ENCODE results near the gene FOXK2. TPM values are rescaled to one million over a fixed set of nuclear protein-coding genes. Genes with fewer than 3 reads are reported as not detected.

Gene FOXK2
- total and polyA plus RNA-seq, 2 of the 8 experiments (the other 6 are each of a cell fraction or from before 2014, with no cell fraction given) = 34.7 to 64.9 TPM

DNA sequence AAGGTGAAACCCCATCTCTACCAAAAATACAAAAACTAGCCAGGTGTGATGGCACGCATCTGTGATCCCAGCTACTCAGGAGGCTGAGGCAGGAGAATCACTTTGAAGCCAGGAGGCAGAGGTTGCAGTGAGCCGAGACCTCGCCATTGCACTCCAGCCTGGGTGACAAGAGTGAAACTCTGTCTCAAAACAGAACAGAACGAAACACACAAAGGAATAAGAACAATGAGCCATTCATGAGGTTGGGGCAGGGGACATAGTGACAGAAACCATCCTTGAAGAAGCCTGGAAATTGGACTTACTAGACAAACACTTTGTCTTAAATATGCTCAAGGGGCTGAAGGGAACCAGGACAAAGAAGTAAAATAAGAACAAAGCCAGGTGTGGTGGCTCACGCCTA is 89.3 kb downstream of the FOXK2 start:
- no peak overlapping the region for H2AK5ac ChIP-seq (ENCODE audit: low read depth, low read length)
- H2BK15ac ChIP-seq (ENCODE audit: low read length) = no peak overlapping the region
- WGBS, 2 experiments (ENCODE audit: extremely low coverage in 1 of 2, insufficient coverage in 1 of 2, insufficient read length in 1 of 2, insufficient replicate concordance in 2 of 2, low coverage in 1 of 2, low lambda C conversion rate in 2 of 2, missing lambda C conversion rate in 1 of 2) = 69% methylated on average over 5 of the region's 5 CpGs; no CpG with 5 or more reads in 1 of the 2 experiments
- no peak for DNase-seq (ENCODE audit: low read depth in 1 of 2, low spot score in 2 of 2)
- H2BK20ac ChIP-seq (ENCODE audit: low read length) = no peak overlapping the region
- no peak overlapping the region for H3K4me2 ChIP-seq (ENCODE audit: insufficient read depth in 1 of 2, low read depth in 2 of 2, low read length in 2 of 2)
- peaks cover 0 to 4% of the 10 kb centered on the region in 2 experiments for H4K20me1 ChIP-seq (replicated peaks in 1 of 2; ENCODE audit: control insufficient read depth in 1 of 2, insufficient read depth in 2 of 2, low read length in 2 of 2)
- H3K27ac ChIP-seq (ENCODE audit: low read depth, low read length) = no peak overlapping the region
- H3K18ac ChIP-seq (ENCODE audit: extremely low read depth, low read length) = no peak overlapping the region
- no peak overlapping the region for H3K4me3 ChIP-seq (ENCODE audit: extremely low read depth in 1 of 4, insufficient read depth in 2 of 4, low read depth in 3 of 4, low read length in 4 of 4)
- H3K9me3 ChIP-seq (ENCODE audit: insufficient read depth in 2 of 2, low read depth in 1 of 2, low read length in 1 of 2) = peaks cover 0 to 6% of the 10 kb centered on the region in 2 experiments; a peak in 2 of 4 replicates
- no peaks in the 10 kb centered on the region for H3K79me2 ChIP-seq (ENCODE audit: control insufficient read depth in 1 of 2, insufficient read depth in 2 of 2, low read length in 2 of 2)
- H4K8ac ChIP-seq (ENCODE audit: extremely low read depth, insufficient read depth, low read length) = no peak overlapping the region
- no peaks in the 10 kb centered on the region for H3K79me1 ChIP-seq (ENCODE audit: low read depth, low read length)
- H3K4ac ChIP-seq (replicated peaks; ENCODE audit: insufficient read length, low read depth, low read length) = no peak overlapping the region
- H3K23ac ChIP-seq (ENCODE audit: insufficient read length) = no peak overlapping the region
- H3K27me3 ChIP-seq (replicated peaks in 1 of 4; ENCODE audit: control insufficient read depth in 3 of 4, extremely low read depth in 1 of 4, insufficient read depth in 3 of 4, low read length in 3 of 4) = no peaks in the 10 kb centered on the region
- no peak overlapping the region for H3K9ac ChIP-seq (replicated peaks in 1 of 4; ENCODE audit: extremely low read depth in 1 of 4, low read depth in 3 of 4, low read length in 3 of 4)
- no peak for FAIRE-seq
- no peak overlapping the region for H2BK12ac ChIP-seq (ENCODE audit: low read depth, low read length)
- POLR2A ChIA-PET (ENCODE audit: partially characterized antibody) = no interaction called here
- H4K91ac ChIP-seq (replicated peaks; ENCODE audit: insufficient read length, low read length) = no peak overlapping the region
- no peak overlapping the region for H2BK120ac ChIP-seq (replicated peaks; ENCODE audit: low read depth, low read length)
- CTCF ChIA-PET (ENCODE audit: partially characterized antibody) = interaction anchor here (1.0 to 1.5 kb wide), 2 partner anchors 13 to 28 kb away, joined by 4 read pairs; no protein-coding TSS in a partner anchor
- H3K4me1 ChIP-seq (replicated peaks in 1 of 4; ENCODE audit: control insufficient read depth in 3 of 4, insufficient read depth in 4 of 4, low read length in 3 of 4) = 0 out of 7 replicates have a peak, but pooled peaks cover 0 to 1% (median 0%) of the 10 kb centered on the region in 4 experiments
- H3K56ac ChIP-seq (replicated peaks; ENCODE audit: insufficient read length, low read depth, low read length) = no peak overlapping the region
- peaks cover 2 to 20% (median 10%) of the 10 kb centered on the region in 4 experiments; a peak in 5 of 8 replicates for H3K36me3 ChIP-seq (ENCODE audit: control insufficient read depth in 2 of 4, insufficient read depth in 4 of 4, low read length in 3 of 4)
- H2BK5ac ChIP-seq (ENCODE audit: low read depth, low read length) = no peak overlapping the region
- H3K23me2 ChIP-seq (ENCODE audit: low read depth, low read length) = no peaks in the 10 kb centered on the region
- H2AFZ ChIP-seq (ENCODE audit: low read length) = no peak overlapping the region
- no peak overlapping the region for H3K14ac ChIP-seq (ENCODE audit: insufficient read length)
- no peak overlapping the region for H4K5ac ChIP-seq (ENCODE audit: insufficient read length, low read depth, low read length)
- TF ChIP-seq CTBP2 (IDR thresholded peaks at IDR 0.05; ENCODE audit: borderline replicate concordance, insufficient read depth, insufficient read length, low read length) = no peak
- no peak for TF ChIP-seq POLR2AphosphoS5 (IDR thresholded peaks at IDR 0.05; ENCODE audit: low read depth, low read length)
- TF ChIP-seq CBX8 (IDR thresholded peaks at IDR 0.05; ENCODE audit: borderline replicate concordance, low read depth, low read length) = no peak
- no peak for TF ChIP-seq POLR2A (IDR thresholded peaks at IDR 0.05; ENCODE audit: control extremely low read depth in 1 of 2, low read depth in 2 of 2, low read length in 2 of 2)
- no peak for TF ChIP-seq FOSL1 (IDR thresholded peaks at IDR 0.05; ENCODE audit: insufficient read depth, low read depth, low read length)
- no peak for TF ChIP-seq YY1 (IDR thresholded peaks at IDR 0.05; ENCODE audit: low read depth, low read length)
- TF ChIP-seq SIX5 (IDR thresholded peaks at IDR 0.05; ENCODE audit: low read depth, low read length) = no peak
- TF ChIP-seq, protein P1, sequence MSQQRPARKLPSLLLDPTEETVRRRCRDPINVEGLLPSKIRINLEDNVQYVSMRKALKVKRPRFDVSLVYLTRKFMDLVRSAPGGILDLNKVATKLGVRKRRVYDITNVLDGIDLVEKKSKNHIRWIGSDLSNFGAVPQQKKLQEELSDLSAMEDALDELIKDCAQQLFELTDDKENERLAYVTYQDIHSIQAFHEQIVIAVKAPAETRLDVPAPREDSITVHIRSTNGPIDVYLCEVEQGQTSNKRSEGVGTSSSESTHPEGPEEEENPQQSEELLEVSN (IDR thresholded peaks at IDR 0.05) = no peak
- no peak for TF ChIP-seq CREB1 (IDR thresholded peaks at IDR 0.05)
- no peak for TF ChIP-seq HDAC2 (IDR thresholded peaks at IDR 0.05; ENCODE audit: borderline replicate concordance in 1 of 2, low read depth in 2 of 2, low read length in 2 of 2)
- TF ChIP-seq GTF2F1 (IDR thresholded peaks at IDR 0.05; ENCODE audit: borderline replicate concordance, low read depth, low read length) = no peak
- TF ChIP-seq SIRT6 (IDR thresholded peaks at IDR 0.05; ENCODE audit: low read length) = no peak
- TF ChIP-seq PHF8 (conservative IDR thresholded peaks at IDR 0.05; ENCODE audit: low read depth, low read length) = no peak
- TF ChIP-seq CBX5 (IDR thresholded peaks at IDR 0.05; ENCODE audit: low read depth, low read length) = no peak
